ENCODE results near the gene PTPRK. TPM values are rescaled to one million over a fixed set of nuclear protein-coding genes. Genes with fewer than 3 reads are reported as not detected.

Gene PTPRK
- total and polyA plus RNA-seq, 10 of the 15 experiments (the other 5 are each of a cell fraction or from before 2014, with no cell fraction given), result 0.23 to 1.9 (median 0.55) TPM

GRCh38 chr6:127950566-127951145 is 569.7 kb downstream of the PTPRK start:
- no peak for DNase-seq (ENCODE audit: low read depth, low spot score)
- H3K4me1 ChIP-seq (ENCODE audit: control insufficient read depth, insufficient read depth, low read length), result no peaks in the 10 kb centered on the region
- TF ChIP-seq IKZF2 (IDR thresholded peaks at IDR 0.05) (0 out of 4 replicates have a peak, but pooled peaks of 1 of the 2 experiments have one; percentile 5), SREBF1 (IDR thresholded peaks at IDR 0.05; ENCODE audit: low read length) (no peak)
- intact Hi-C loops (cut with micrococcal nuclease; ENCODE audit: unreplicated experiment) (loop anchor here (5.0 kb wide), 1 partner anchor 93 kb away; no protein-coding TSS in a partner anchor), in situ Hi-C loops (cut with MboI) (no loop called here)
- SMC1A ChIA-PET (ENCODE audit: uncharacterized antibody, unreplicated experiment), result interaction anchor here (1.3 to 1.9 kb wide), 3 partner anchors 14 to 115 kb away, joined by 3 to 7 read pairs (median 4); no protein-coding TSS in a partner anchor
- BruUV-seq (replicated peaks), result no TSS peak
- H4K20me1 ChIP-seq (ENCODE audit: control insufficient read depth, insufficient read depth), result no peaks in the 10 kb centered on the region
- no peaks in the 10 kb centered on the region for H3K27me3 ChIP-seq (replicated peaks in 1 of 2; ENCODE audit: control insufficient read depth in 2 of 2, insufficient read depth in 2 of 2, low read length in 1 of 2)
- RAD21 ChIA-PET (ENCODE audit: unreplicated experiment), result interaction anchor here (2.0 kb wide), 1 partner anchor 95 kb away, joined by 6 read pairs; no protein-coding TSS in a partner anchor
- H3K27ac ChIP-seq (ENCODE audit: control insufficient read depth, insufficient read depth), result no peak overlapping the region
- no peaks in the 10 kb centered on the region for H3K79me2 ChIP-seq (ENCODE audit: control insufficient read depth, insufficient read depth, low read length)
- CTCF ChIA-PET, result no interaction called here
- FAIRE-seq, result no peak
- peak; percentile 53 for ATAC-seq
- no peaks in the 10 kb centered on the region for H3K36me3 ChIP-seq (ENCODE audit: control insufficient read depth in 2 of 2, insufficient read depth in 2 of 2, low read length in 1 of 2)
- 32% methylated on average over 8 of the region's 8 CpGs for WGBS (ENCODE audit: insufficient coverage, insufficient replicate concordance, low lambda C conversion rate, missing lambda C conversion rate)
- POLR2A ChIA-PET, result interaction anchor here (1.2 kb wide), 1 partner anchor 9 kb away, joined by 4 read pairs; no protein-coding TSS in a partner anchor
- H2AFZ ChIP-seq (ENCODE audit: control insufficient read depth, low read depth, low read length), result no peak overlapping the region
- no peak overlapping the region for H3K9ac ChIP-seq (ENCODE audit: control insufficient read depth, insufficient read depth, low read length)
- no peak overlapping the region for H3K4me2 ChIP-seq (ENCODE audit: control insufficient read depth, insufficient read depth)
- H3K9me3 ChIP-seq (replicated peaks; ENCODE audit: control insufficient read depth, insufficient read depth, low read length), result no peaks in the 10 kb centered on the region
- H3K4me3 ChIP-seq, result no peak overlapping the region

DNA sequence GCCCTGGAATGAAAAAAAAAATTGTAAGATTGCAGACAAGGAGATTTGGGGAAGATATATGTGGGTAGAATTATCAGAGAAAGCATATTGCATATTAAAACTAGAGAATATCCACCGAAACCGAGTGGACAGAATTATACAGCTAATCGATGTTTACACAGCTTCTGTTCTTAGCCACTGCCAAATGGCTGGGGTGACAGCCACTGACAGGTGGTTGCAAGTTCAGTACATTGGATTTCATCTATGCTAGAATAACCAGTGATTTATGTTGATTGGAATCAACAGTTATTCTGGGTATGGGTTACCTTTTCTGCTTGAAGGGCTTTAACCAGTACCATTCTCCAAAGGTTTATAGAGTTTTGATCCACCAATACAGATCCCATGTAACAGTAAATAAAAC is 571.1 kb downstream of the PTPRK start:
- SMC1A ChIA-PET (ENCODE audit: uncharacterized antibody, unreplicated experiment), result interaction anchor here (0.9 kb wide), 1 partner anchor 10 kb away, joined by 3 read pairs; no protein-coding TSS in a partner anchor
- no peak overlapping the region for H3K27ac ChIP-seq (ENCODE audit: control insufficient read depth, insufficient read depth)
- no peaks in the 10 kb centered on the region for H3K27me3 ChIP-seq (replicated peaks in 1 of 2; ENCODE audit: control insufficient read depth in 2 of 2, insufficient read depth in 2 of 2, low read length in 1 of 2)
- ATAC-seq, result no peak
- H2AFZ ChIP-seq (ENCODE audit: control insufficient read depth, low read depth, low read length), result no peak overlapping the region
- WGBS (ENCODE audit: insufficient coverage, insufficient replicate concordance, low lambda C conversion rate, missing lambda C conversion rate), result 34% methylated on average over 3 of the region's 3 CpGs
- no peaks in the 10 kb centered on the region for H3K79me2 ChIP-seq (ENCODE audit: control insufficient read depth, insufficient read depth, low read length)
- intact Hi-C loops (cut with micrococcal nuclease; ENCODE audit: unreplicated experiment) (no loop called here), in situ Hi-C loops (cut with MboI) (no loop called here)
- FAIRE-seq, result no peak
- H3K9ac ChIP-seq (ENCODE audit: control insufficient read depth, insufficient read depth, low read length), result no peak overlapping the region
- H3K36me3 ChIP-seq (ENCODE audit: control insufficient read depth in 2 of 2, insufficient read depth in 2 of 2, low read length in 1 of 2), result no peaks in the 10 kb centered on the region
- no peaks in the 10 kb centered on the region for H4K20me1 ChIP-seq (ENCODE audit: control insufficient read depth, insufficient read depth)
- H3K4me1 ChIP-seq (ENCODE audit: control insufficient read depth, insufficient read depth, low read length), result no peaks in the 10 kb centered on the region
- RAD21 ChIA-PET (ENCODE audit: unreplicated experiment), result no interaction called here
- BruUV-seq (replicated peaks), result no TSS peak
- H3K4me3 ChIP-seq, result no peak overlapping the region
- POLR2A ChIA-PET, result interaction anchor here (0.6 kb wide), 1 partner anchor 10 kb away, joined by 7 read pairs; no protein-coding TSS in a partner anchor
- H3K9me3 ChIP-seq (replicated peaks; ENCODE audit: control insufficient read depth, insufficient read depth, low read length), result no peaks in the 10 kb centered on the region
- TF ChIP-seq MYB (IDR thresholded peaks at IDR 0.05; ENCODE audit: borderline replicate concordance, low read depth, low read length) (no peak), ZNF622 (IDR thresholded peaks at IDR 0.05) (no peak), CREM (IDR thresholded peaks at IDR 0.05; ENCODE audit: low read depth) (no peak), POLR2A (IDR thresholded peaks at IDR 0.05; ENCODE audit: low read depth, low read length) (no peak), SREBF2 (IDR thresholded peaks at IDR 0.05; ENCODE audit: low read length) (no peak), RFX5 (IDR thresholded peaks at IDR 0.05; ENCODE audit: low read depth, low read length) (no peak), BCL3 (IDR thresholded peaks at IDR 0.05; ENCODE audit: borderline replicate concordance, insufficient read depth, low read depth, low read length, poor library complexity, severe bottlenecking) (no peak), ATF7 (IDR thresholded peaks at IDR 0.05; ENCODE audit: low read depth) (no peak), HDAC6 (IDR thresholded peaks at IDR 0.05; ENCODE audit: unreplicated experiment) (no peak), CHD4 (IDR thresholded peaks at IDR 0.05) (no peak)
- TF ChIP-seq, protein P1, sequence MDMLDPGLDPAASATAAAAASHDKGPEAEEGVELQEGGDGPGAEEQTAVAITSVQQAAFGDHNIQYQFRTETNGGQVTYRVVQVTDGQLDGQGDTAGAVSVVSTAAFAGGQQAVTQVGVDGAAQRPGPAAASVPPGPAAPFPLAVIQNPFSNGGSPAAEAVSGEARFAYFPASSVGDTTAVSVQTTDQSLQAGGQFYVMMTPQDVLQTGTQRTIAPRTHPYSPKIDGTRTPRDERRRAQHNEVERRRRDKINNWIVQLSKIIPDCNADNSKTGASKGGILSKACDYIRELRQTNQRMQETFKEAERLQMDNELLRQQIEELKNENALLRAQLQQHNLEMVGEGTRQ (IDR thresholded peaks at IDR 0.05; ENCODE audit: borderline replicate concordance, low read depth, low read length), result no peak
- TF ChIP-seq, protein P2, sequence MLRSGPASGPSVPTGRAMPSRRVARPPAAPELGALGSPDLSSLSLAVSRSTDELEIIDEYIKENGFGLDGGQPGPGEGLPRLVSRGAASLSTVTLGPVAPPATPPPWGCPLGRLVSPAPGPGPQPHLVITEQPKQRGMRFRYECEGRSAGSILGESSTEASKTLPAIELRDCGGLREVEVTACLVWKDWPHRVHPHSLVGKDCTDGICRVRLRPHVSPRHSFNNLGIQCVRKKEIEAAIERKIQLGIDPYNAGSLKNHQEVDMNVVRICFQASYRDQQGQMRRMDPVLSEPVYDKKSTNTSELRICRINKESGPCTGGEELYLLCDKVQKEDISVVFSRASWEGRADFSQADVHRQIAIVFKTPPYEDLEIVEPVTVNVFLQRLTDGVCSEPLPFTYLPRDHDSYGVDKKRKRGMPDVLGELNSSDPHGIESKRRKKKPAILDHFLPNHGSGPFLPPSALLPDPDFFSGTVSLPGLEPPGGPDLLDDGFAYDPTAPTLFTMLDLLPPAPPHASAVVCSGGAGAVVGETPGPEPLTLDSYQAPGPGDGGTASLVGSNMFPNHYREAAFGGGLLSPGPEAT (IDR thresholded peaks at IDR 0.05; ENCODE audit: low read depth), result no peak
- no peak for DNase-seq (ENCODE audit: low read depth, low spot score)
- CTCF ChIA-PET, result interaction anchor here (0.6 to 1.3 kb wide), 2 partner anchors 31 to 69 kb away, joined by 4 read pairs; no protein-coding TSS in a partner anchor
- no peak overlapping the region for H3K4me2 ChIP-seq (ENCODE audit: control insufficient read depth, insufficient read depth)

Data from GM12878 (cell line).